NCI-H524 (cell line): ENCODE data around the gene AMER1.
"Not testable (repeated sequence)": the region's sequence is repeated elsewhere in the genome, so short reads cannot be mapped to it uniquely, and the experiment has no call there.

ENCODE experiments used
- DNase-seq, 2 experiments: peaks; one replicate each; lab custom pipeline; 2025; lab: John Stamatoyannopoulos, UW

AMER1 gene

DNA sequence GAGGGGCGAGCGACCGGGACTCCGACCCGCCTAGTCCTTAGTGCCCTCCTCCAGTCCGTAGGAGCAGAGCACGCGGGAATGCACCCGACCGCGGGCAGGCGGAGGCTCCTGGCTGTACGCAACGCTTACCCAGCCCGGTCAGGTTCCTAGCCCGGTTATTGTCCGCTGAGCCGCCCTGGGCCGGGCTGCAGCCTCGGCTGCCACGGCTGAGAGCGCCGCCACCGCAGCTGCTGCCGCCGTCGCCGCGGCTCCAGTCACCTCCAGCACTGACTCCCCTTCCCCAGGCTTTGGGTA lies at the start of gene AMER1:
AMER1 (minus strand) TSS at position 268 of the 294 bp plus-strand sequence. CDS start 12,422 bp downstream, outside the sequence.
- peak in 1 of 2 experiments; percentile 54 for DNase-seq

DNA sequence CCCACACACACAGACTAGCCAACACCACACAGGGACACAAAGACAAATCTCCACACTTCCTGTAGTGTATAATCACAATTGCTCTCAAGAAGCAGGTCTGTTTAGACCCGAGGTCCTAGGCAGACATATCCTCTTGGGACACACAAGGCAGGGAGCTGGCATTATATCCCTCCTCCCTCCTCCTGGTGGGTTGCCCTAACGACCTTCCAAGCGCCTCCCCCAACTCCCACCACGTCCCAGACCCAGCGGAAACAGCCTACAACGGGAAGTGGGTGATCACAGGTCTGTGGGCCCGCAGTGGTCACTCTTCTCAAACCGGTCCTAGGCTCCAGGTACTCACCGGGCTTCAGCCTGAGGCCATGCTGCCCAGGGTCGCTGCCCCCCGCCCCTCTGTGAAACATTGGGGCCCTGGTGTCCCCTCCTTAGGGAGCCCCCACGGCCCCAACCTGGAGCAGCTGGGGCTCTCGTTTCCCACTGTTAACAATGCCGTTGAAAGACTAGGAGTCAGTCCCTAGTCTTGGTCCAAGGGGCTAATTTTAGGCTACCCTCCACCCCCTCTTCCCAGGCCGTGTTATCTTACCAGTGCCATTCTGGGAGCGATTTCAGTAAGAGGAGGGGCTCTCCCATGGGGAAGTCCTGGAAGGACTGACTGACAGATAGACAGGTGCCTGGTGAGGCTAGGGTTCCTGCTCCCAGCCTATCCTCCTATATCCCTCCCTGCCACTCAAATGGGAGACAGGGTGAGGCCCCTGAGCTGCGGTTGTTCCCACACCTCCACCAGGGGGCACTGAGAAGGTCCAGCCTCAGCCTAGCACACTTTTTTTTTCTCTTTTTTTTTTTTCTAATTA lies 24.8 kb upstream of the AMER1 start, which contains the start of gene ASB12:
ASB12 (minus strand) TSS at position 485 of the 848 bp plus-strand sequence. CDS start 4,957 bp downstream, outside the sequence.
- no peak for DNase-seq

GRCh38 chrX:64229154-64229553 lies 23.6 kb upstream of the AMER1 start:
- peak; percentile 21 to 29 for DNase-seq

DNA sequence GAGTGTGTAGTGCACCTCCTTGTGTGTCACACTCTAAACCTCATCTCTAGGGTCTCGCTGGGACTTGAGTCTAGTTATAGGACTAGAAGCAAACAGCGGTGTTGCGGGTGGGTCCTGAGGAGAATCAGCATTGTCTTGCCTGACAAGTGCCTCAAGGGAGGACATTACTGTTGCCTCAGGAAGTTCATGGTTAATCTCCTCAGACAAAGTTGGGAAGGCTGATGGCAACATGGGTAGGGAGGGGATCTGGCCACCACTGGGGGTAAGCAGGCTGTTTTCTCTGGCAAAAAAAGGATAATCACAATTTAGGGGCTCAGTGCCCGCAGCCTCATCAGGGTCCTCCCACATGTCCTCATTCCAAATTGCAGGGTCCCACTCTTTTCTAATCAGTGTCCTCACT lies 12.5 kb upstream of the AMER1 start:
- no peak for DNase-seq

DNA sequence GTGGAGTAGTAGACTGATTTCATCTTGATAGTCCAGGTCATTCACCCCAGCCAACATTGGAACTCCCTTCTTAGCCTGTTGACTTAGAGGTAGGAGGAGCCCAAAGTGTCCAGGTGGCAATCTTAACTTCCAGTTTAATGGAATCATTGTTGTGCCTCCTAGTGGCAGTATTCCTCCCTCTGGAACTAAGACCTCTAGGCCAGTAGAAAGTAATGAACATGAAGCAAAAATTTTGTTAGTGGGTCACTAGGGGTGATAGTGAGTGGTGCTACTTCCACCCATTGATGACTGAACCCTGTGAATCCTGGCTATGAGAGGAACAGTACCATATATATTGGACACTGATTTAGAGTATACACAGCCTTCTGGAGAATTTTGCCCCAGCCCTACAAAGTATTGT lies 8.5 kb upstream of the AMER1 start:
- DNase-seq = not testable (repeated sequence)

GRCh38 chrX:64206556-64207162 lies 1.2 kb upstream of the AMER1 start:
- DNase-seq = peak in 1 of 2 experiments; percentile 21

- DNase-seq = peak; percentile 93 to 98
Observed at GRCh38 chrX:64205735-64206501, 410 bp upstream of the AMER1 start.

DNA sequence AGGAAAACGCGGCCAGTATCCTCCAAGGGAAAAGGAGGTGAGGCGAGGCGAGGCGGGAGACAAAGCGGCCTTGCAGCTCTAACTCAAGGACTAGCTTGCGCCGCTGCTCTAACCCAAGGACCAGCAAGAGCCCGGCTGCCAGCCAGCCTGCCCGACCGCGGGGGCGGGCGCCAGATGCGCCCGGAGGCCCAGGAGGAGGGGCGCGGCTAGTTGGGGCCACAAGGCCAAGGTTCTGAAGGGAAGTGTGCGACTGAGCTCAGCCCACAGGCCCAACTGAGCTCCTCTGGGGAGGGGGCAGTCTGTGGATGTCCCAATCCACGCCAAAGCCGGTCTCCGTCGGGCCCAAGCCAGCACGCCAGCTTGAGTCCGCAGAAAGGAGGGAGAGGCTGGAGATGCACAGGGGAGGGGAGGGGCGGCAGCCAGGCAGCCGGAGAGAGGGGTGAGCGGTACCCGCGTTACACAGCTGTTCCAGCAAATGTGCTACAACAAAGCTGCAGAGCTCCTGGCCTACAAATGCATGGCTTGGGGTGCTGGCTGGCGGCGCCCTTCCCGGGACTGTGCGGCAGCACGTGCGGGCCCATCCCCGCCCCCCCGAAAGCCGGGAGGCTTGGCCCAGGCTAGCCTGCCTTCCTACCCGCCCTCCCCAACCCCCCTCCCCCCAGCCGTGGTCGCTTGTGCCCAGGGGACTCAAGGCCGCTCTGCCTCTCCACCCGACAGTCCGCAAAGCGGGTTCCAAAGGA lies 637 bp downstream of the AMER1 start:
- peak; percentile 47 to 70 for DNase-seq

- DNase-seq = no peak
Observed at GRCh38 chrX:64204252-64204651, 1.3 kb downstream of the AMER1 start.

- no peak for DNase-seq
Observed at GRCh38 chrX:64202808-64203325, 2.6 kb downstream of the AMER1 start.

DNA sequence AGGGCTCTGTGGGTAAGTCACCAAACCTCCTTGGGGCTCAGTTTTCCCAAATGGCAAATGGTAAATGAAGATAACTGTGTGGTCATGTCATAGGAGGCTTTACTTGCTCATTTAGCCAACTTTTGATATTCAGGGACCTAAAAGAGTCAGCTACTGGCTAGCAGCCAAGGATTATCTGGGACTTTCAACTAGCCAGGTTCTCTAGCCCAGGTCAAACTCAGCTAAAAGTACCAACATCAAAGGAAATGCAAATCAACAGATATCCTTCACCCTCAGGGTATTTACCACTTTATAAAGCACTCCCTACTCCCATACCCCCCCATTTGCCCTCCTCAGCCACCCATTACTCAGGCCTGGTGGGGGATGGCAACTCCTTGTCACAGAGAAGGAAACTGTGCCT lies 7.5 kb downstream of the AMER1 start:
- no peak for DNase-seq

- no peak for DNase-seq
Observed at GRCh38 chrX:64196606-64197005, 8.9 kb downstream of the AMER1 start.

DNA sequence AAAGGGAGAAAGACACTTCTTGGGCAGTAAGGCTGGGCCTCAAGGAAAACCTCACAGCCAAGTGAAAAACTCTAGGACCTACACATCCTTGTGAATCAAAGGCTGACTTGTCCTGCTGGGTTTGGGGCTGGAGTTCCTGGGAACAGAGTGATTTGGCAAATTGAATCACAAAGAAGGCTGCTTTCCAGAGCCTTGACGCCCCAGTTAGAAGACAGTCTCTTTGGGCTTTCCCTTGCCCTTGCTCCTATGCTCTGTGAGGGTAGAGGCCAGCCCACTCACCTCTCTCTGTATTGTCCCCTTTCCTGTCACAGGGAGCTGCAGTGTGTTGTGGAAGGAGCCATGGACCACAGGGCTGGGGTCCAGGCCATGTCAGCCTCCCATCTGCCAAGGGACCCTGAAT lies 9.6 kb downstream of the AMER1 start:
- no peak for DNase-seq

DNA sequence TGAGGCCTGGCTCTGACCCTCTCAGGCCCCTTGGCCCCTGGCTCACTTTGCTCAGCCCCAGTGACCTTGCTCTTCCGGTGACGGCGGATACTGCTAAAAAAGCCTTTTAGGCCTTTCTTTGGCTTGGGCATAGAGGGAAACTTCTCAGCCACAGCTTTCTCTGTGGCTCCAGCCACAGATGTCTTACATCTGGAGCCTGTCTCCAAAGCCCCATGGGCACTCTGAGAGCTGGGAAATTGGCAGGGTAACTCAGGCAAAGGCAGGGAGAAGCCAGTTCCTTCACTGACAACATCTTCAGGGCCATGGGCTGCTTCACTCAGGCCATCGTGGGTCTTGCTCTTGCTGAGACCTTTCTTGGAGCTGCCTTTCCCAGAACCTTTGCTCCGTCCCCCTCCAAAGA lies 12.8 kb downstream of the AMER1 start:
- no peak for DNase-seq

DNA sequence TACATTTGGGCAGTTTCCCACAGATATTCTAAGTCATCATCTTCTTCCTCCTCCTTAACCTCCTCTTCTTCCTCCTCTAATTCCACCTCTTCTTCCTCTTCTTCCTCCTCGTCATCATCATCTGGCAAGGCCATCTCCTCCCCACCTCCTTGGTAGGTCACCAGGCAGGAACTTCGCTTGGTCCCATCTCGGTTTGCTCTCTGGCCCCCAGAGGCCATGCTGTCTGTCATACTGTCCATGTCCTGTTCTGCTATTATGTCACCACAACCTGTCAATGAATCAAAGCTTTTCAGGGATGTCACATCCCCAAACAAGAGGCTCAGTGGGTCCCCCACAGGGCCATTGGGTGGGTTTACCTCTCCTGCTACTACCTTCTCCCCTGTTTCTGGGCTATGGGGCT lies 13.5 kb downstream of the AMER1 start:
- no peak for DNase-seq

DNA sequence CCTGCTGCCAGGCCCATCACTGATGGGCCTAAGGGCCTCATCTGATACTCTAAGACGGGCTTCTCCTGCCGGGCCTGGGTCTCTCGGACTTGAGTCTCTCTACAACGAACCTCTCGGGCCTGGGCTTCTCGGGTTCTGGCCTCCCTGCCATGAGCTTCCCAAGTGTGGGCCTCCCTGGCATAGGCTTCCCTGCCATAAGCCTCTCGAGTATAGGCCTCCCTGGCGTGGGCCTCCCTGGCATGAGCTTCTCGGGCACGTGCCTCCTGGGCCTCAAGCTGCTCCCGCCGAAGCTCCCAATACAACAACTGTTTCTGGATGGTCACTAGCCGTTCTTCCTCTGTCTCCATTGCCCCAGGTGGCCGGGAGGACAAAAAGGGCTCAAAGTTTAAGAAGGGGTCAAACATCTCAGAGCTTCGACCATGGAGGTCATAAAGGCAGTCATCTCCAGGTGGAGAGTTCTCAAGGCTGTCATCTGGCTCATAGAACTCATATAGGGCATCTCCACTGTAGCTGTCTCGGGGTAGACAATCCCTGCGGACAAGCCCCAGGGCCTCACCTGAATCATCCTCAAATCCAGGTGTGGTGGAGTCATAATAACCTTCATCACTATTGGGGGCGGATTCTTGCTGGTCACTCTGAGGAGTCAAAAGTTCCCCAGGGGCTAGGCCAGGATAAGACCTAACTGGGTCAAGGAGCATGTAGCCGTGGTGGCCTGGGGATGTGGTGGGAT lies 14.1 kb downstream of the AMER1 start:
- no peak for DNase-seq

- DNase-seq = no peak
Observed at GRCh38 chrX:64190136-64190740, 15.3 kb downstream of the AMER1 start.

DNA sequence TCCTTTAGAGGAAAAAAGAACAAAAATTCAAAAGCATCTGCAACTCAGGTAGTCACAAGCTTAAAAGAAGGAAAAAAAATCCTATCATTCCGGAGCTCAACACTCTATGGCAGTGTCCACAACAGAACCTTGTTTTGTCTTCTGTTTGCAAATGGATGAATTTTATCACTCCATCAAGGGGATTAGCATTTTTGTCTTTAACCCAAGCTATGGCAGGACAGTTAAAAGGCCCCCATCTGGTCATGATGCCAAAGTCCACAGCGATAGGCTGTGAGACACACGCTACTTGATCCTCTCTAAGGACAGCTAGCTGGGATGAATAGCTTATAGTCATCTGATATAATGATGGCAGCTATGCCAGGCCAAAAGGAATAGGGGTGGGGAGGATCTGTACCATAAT lies 16.6 kb downstream of the AMER1 start:
- DNase-seq = peak; percentile 39 to 60

GRCh38 chrX:64187762-64188150 lies 17.8 kb downstream of the AMER1 start:
- no peak for DNase-seq

GRCh38 chrX:64186974-64187761 lies 18.3 kb downstream of the AMER1 start:
- DNase-seq = no peak
